GM13977 (cell line): ENCODE measurements around the gene TTI1.

Experiments
- DNase-seq: peaks from one replicate; pipeline ENCODE4 v3.0.0; 2012; ENCODE audit warnings: low spot score
- CTCF ChIP-seq: IDR thresholded peaks from 2 replicates; pipeline ENCODE4 v1.5.1; 2012; ENCODE audit warnings: mild to moderate bottlenecking, control low read depth; ENCODE audit not compliant: insufficient read depth; ENCODE audit errors: extremely low read depth, missing control alignments
- in situ Hi-C: fragments of 300-500 bp; cut with MboI; formaldehyde crosslinking; loops from one replicate; pipeline ENCODE4 v1.12.0; 2022; ENCODE audit warnings: low sequenced_read_pairs, low pct_unique_long_range_greater_than_20kb, mixed read lengths, inconsistent platforms; ENCODE audit not compliant: unreplicated experiment

The TTI1 gene

DNA sequence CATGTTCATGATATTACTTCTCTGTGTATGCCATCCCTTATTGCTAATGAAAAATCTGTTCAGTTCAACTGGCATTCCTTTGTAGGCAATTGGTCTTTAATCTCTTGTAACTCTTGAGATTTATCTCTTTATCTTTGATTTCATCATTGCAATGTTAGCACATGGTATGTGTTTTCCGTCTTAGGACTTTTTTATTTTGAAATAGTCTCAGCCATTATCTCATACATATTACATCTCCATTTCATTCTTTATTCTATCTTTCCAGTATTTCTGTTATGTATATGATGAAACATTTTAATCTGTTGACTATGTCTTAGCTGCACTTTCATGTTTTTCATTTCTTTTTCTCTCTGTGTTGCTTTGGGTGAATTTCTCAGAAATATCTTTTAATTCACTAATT lies 72.2 kb downstream of the TTI1 start:
- TF ChIP-seq CTCF = no peak
- DNase-seq = no peak
- in situ Hi-C loops = no loop called here

DNA sequence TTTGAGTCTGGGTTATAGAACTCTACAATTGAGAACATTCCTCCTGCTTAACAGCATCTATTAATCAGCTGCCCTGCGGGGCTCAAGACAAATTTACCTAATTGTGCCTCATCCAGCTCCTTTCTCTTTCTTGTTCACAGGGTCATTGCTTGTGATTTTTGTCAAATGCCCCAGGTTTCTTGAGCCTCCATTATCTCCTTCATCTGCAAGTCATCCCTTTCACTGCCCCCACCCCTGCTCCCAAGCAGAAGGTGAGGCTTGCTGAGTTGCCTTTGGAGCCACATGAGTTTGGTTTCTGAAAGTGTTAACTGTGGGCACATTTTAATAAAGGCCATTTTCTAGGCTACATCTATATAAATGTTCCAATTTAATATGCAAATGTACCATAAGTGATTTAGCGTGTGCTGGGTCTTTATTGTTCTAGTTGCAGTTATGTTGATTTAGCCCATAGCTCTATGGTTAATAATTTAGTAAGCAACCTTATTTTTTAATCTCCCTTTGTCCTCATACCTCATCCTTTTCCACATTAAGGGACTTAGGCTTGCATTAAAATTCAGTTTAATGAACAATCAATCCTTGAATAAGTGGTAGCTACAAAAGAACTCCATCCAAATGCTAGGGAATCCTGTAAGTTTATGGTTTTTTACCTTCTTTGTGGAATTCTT lies 74.3 kb downstream of the TTI1 start:
- no peak for TF ChIP-seq CTCF
- in situ Hi-C loops = no loop called here
- no peak for DNase-seq

- in situ Hi-C loops = no loop called here
- no peak for TF ChIP-seq CTCF
- no peak for DNase-seq
Observed at GRCh38 chr20:37956107-37956585, 77.1 kb downstream of the TTI1 start.

DNA sequence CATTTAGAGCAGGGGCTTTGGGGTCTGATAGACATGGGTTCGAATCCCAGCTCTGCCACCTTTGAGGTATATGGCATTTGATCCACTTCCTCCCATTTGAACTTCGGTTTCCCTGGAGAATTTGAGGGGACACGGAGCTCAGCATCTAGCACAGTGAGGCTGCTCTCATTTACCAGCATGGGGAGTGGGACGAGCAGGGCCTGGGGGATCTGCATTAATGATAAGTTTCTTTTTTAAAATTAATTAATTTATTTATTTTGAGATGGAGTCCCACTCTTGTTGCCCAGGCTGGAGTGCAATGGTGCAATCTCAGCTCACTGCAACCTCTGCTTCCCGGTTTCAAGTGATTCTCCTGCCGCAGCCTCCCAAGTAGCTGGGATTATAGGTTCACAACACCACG lies 77.7 kb downstream of the TTI1 start:
- DNase-seq = no peak
- in situ Hi-C loops = no loop called here
- no peak for TF ChIP-seq CTCF

- no peak for TF ChIP-seq CTCF
- in situ Hi-C loops = no loop called here
- DNase-seq = no peak
Observed at GRCh38 chr20:37954626-37955025, 78.6 kb downstream of the TTI1 start.

GRCh38 chr20:37954190-37954589 lies 79.1 kb downstream of the TTI1 start:
- DNase-seq = no peak
- TF ChIP-seq CTCF = no peak
- in situ Hi-C loops = no loop called here
